Ishikawa (cell line): ENCODE measurements around the gene GATAD2B.

ENCODE experiments used
- CEBPB ChIP-seq: IDR thresholded peaks from 2 replicates; pipeline ENCODE4 v1.6.1; 2012
- CREB1 ChIP-seq: IDR thresholded peaks from 2 replicates; pipeline ENCODE4 v1.6.1; 2012; ENCODE audit warnings: low read depth
- EGR1 ChIP-seq: IDR thresholded peaks from 2 replicates; pipeline ENCODE4 v1.6.1; 2012
- EP300 ChIP-seq: IDR thresholded peaks from 2 replicates; pipeline ENCODE4 v1.6.1; 2012; ENCODE audit warnings: borderline replicate concordance
- FOXM1 ChIP-seq: IDR thresholded peaks from 2 replicates; pipeline ENCODE4 v1.6.1; 2012; ENCODE audit warnings: low read depth, borderline replicate concordance
- MAX ChIP-seq: IDR thresholded peaks from 2 replicates; pipeline ENCODE4 v1.6.1; 2012
- NFIC ChIP-seq: IDR thresholded peaks from 2 replicates; pipeline ENCODE4 v1.6.1; 2012
- RAD21 ChIP-seq: IDR thresholded peaks from 2 replicates; pipeline ENCODE4 v1.6.1; 2012; ENCODE audit warnings: low read depth
- REST ChIP-seq: IDR thresholded peaks from 2 replicates; pipeline ENCODE4 v1.6.1; 2012; ENCODE audit warnings: low read depth, mild to moderate bottlenecking
- TAF1 ChIP-seq: IDR thresholded peaks from 2 replicates; pipeline ENCODE4 v1.6.1; 2012; ENCODE audit warnings: low read depth, mild to moderate bottlenecking
- TCF12 ChIP-seq: IDR thresholded peaks from 2 replicates; pipeline ENCODE4 v1.6.1; 2012; ENCODE audit warnings: low read depth
- TEAD4 ChIP-seq: IDR thresholded peaks from 2 replicates; pipeline ENCODE4 v1.6.1; 2012
- USF1 ChIP-seq: IDR thresholded peaks from 2 replicates; pipeline ENCODE4 v1.6.1; 2012
- YY1 ChIP-seq: IDR thresholded peaks from 2 replicates; pipeline ENCODE4 v1.6.1; 2012; ENCODE audit warnings: low read depth

GRCh38 chr1:153804112-153804511 is 118.7 kb downstream of the GATAD2B start:
- TF ChIP-seq YY1: no peak
- TF ChIP-seq REST: no peak
- no peak for TF ChIP-seq RAD21
- TF ChIP-seq USF1: no peak
- TF ChIP-seq EGR1: no peak
- no peak for TF ChIP-seq EP300
- no peak for TF ChIP-seq FOXM1
- no peak for TF ChIP-seq TAF1
- TF ChIP-seq NFIC: no peak
- no peak for TF ChIP-seq TEAD4
- no peak for TF ChIP-seq TCF12
- TF ChIP-seq CREB1: no peak
- TF ChIP-seq CEBPB: no peak
- no peak for TF ChIP-seq MAX
